Astrocyte (in vitro differentiated cells and primary cell): ENCODE measurements around the gene SNED1. TPM values are rescaled to one million over a fixed set of nuclear protein-coding genes. Genes with fewer than 3 reads are reported as not detected.
"Not testable (repeated sequence)": the region's sequence is repeated elsewhere in the genome, so short reads cannot be mapped to it uniquely, and the experiment has no call there.

Experiments used
- DNase-seq: peaks from one replicate; pipeline ENCODE4 v3.0.0-alpha.2; 2010; ENCODE audit warnings: low read depth
- FAIRE-seq: peaks from 2 replicates; lab custom pipeline; 2011; peaks lifted over from hg19 to GRCh38; lab: Jason Lieb, UNC
- H2AFZ ChIP-seq: 2 replicates; pipeline ENCODE4 v1.6.0; 2012; ENCODE audit warnings: low read depth, low read length, inconsistent platforms
- H3K27ac ChIP-seq: 2 replicates; pipeline ENCODE4 v1.5.1; 2011; ENCODE audit warnings: low read depth, low read length, inconsistent platforms
- H3K27me3 ChIP-seq: 2 replicates; pipeline ENCODE4 v1.6.0; 2011; ENCODE audit warnings: low read length, inconsistent platforms; ENCODE audit not compliant: insufficient read depth
- H3K36me3 ChIP-seq: 2 replicates; pipeline ENCODE4 v1.5.1; 2011; ENCODE audit warnings: low read length, inconsistent platforms; ENCODE audit not compliant: insufficient read depth
- H3K4me1 ChIP-seq: 2 replicates; pipeline ENCODE4 v1.5.1; 2011; ENCODE audit warnings: low read length, inconsistent platforms; ENCODE audit not compliant: insufficient read depth
- H3K4me2 ChIP-seq: 2 replicates; pipeline ENCODE4 v1.6.0; 2012; ENCODE audit warnings: low read length, inconsistent platforms
- H3K4me3 ChIP-seq: 2 replicates; pipeline ENCODE4 v1.5.1; 2011; ENCODE audit warnings: low read depth, mild to moderate bottlenecking, low read length, inconsistent platforms; ENCODE audit not compliant: insufficient read depth
- H3K79me2 ChIP-seq: 2 replicates; pipeline ENCODE4 v1.6.0; 2012; ENCODE audit warnings: mild to moderate bottlenecking, low read length, inconsistent platforms; ENCODE audit not compliant: insufficient read depth
- H3K9ac ChIP-seq: 2 replicates; pipeline ENCODE4 v1.6.0; 2012; ENCODE audit warnings: mild to moderate bottlenecking, low read length, inconsistent platforms
- H3K9me3 ChIP-seq: 2 replicates; pipeline ENCODE4 v1.5.1; 2012; ENCODE audit warnings: low read depth, mild to moderate bottlenecking, low read length, inconsistent platforms; ENCODE audit not compliant: insufficient read depth
- H4K20me1 ChIP-seq: 2 replicates; pipeline ENCODE4 v1.6.0; 2012; ENCODE audit warnings: low read length, inconsistent platforms; ENCODE audit not compliant: insufficient read depth
- H3K27ac Mint-ChIP-seq: one replicate; pipeline ENCODE4 v1.8.0; 2021; ENCODE audit warnings: mild to moderate bottlenecking, mixed read lengths; ENCODE audit not compliant: unreplicated experiment
- H3K27me3 Mint-ChIP-seq: one replicate; pipeline ENCODE4 v1.8.0; 2021; ENCODE audit warnings: low read depth, mixed read lengths; ENCODE audit not compliant: unreplicated experiment
- H3K36me3 Mint-ChIP-seq: one replicate; pipeline ENCODE4 v1.8.0; 2021; ENCODE audit warnings: low read depth, mixed read lengths; ENCODE audit not compliant: unreplicated experiment
- H3K4me1 Mint-ChIP-seq: one replicate; pipeline ENCODE4 v1.8.0; 2021; ENCODE audit warnings: low read depth, mixed read lengths; ENCODE audit not compliant: unreplicated experiment
- H3K4me3 Mint-ChIP-seq: one replicate; pipeline ENCODE4 v1.8.0; 2021; ENCODE audit warnings: mild to moderate bottlenecking, moderate library complexity, mixed read lengths; ENCODE audit not compliant: unreplicated experiment
- H3K9me3 Mint-ChIP-seq: one replicate; pipeline ENCODE4 v1.8.0; 2021; ENCODE audit warnings: mild to moderate bottlenecking, mixed read lengths; ENCODE audit not compliant: unreplicated experiment
- EZH2 ChIP-seq: IDR thresholded peaks from 2 replicates; pipeline ENCODE4 v1.6.1; 2012; ENCODE audit warnings: mild to moderate bottlenecking, low read length, inconsistent platforms; ENCODE audit not compliant: insufficient read depth
- total RNA-seq: library from RNA; stranded (reverse); gene quantifications from 2 replicates; pipeline ENCODE4 v1.2.1, GENCODE V29; 2021
- TF ChIP-seq, protein P1 (sequence below): IDR thresholded peaks from 2 replicates; pipeline ENCODE4 v1.5.1; 2011; ENCODE audit warnings: low read depth, mild to moderate bottlenecking, inconsistent platforms, low read length, moderate library complexity; ENCODE audit not compliant: insufficient read depth

The SNED1 gene
- total RNA-seq, 1 donor from 2014 or later, result 0.23 TPM

DNA sequence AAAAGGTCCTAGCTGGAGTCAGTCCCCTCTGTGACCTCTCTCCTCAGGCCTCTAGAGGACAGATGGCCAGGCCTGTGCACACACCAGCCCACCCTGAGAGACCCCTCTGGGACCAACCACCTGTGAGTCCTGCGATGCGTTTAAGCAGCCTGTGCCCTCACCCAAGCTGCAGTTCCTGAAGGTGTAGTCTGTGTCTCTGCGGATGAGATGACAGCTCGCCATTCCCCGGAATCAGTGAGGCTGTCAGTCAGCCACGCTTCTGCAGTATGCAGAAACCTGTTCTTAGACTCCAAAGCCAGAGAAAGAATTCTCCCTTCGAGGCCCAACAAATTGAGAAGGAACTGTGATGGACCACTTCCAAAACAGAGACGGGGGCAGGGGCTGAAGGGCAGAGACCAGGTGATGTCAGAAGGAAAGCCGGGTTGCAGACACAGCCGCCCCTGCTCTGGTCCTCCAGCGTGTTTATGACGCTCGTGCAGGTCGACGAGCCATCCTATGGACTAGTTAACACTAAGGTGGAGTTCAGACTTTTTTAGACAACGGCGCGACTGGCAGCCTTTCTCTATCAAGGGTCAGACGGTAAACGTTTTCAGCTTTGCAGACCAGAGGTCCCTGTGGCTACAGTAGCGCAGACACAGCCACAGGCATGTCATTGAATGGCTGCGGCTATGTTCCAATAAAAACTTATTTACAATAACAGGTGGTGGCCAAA lies 93.5 kb downstream of the SNED1 start:
- H3K36me3 Mint-ChIP-seq, result peaks cover 30% of the 10 kb centered on the region
- no peak overlapping the region for H3K27ac Mint-ChIP-seq
- Histone ChIP-seq H3K79me2 (no peaks in the 10 kb centered on the region), H3K9me3 (no peaks in the 10 kb centered on the region), H3K9ac (no peak overlapping the region), H3K4me1 (no peaks in the 10 kb centered on the region), H3K4me3 (no peak overlapping the region), H3K27ac (no peak overlapping the region), H3K36me3 (peaks cover 27% of the 10 kb centered on the region), H4K20me1 (peaks cover 31% of the 10 kb centered on the region), H2AFZ (no peak overlapping the region), H3K4me2 (no peak overlapping the region), H3K27me3 (no peaks in the 10 kb centered on the region)
- DNase-seq, result no peak
- TF ChIP-seq, protein P1, sequence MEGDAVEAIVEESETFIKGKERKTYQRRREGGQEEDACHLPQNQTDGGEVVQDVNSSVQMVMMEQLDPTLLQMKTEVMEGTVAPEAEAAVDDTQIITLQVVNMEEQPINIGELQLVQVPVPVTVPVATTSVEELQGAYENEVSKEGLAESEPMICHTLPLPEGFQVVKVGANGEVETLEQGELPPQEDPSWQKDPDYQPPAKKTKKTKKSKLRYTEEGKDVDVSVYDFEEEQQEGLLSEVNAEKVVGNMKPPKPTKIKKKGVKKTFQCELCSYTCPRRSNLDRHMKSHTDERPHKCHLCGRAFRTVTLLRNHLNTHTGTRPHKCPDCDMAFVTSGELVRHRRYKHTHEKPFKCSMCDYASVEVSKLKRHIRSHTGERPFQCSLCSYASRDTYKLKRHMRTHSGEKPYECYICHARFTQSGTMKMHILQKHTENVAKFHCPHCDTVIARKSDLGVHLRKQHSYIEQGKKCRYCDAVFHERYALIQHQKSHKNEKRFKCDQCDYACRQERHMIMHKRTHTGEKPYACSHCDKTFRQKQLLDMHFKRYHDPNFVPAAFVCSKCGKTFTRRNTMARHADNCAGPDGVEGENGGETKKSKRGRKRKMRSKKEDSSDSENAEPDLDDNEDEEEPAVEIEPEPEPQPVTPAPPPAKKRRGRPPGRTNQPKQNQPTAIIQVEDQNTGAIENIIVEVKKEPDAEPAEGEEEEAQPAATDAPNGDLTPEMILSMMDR, result no peak
- TF ChIP-seq EZH2, result no peak
- no peak for FAIRE-seq
- H3K27me3 Mint-ChIP-seq, result no peaks in the 10 kb centered on the region
- H3K4me1 Mint-ChIP-seq, result no peaks in the 10 kb centered on the region
- no peak overlapping the region for H3K4me3 Mint-ChIP-seq
- H3K9me3 Mint-ChIP-seq, result no peaks in the 10 kb centered on the region

DNA sequence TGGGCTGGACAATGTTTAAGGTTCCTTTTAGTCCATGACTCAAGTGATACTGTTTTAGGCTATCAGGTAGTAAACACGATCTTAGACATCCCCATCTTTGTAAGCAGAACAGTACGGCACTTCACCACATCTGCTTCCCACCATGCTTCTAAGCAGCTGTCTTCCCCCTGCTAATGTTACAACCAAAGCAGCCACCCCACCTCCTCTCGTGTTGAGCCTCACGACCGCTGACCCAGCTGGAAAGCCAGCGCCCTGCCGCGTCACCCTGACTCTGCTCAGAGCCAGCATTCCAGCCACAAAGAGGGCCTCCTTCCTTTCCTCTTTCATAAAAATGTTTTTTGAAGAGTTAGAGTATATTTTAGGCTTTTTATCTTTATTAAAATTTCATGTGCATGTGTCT lies 94.3 kb downstream of the SNED1 start:
- Histone ChIP-seq H2AFZ (no peak overlapping the region), H3K27me3 (no peaks in the 10 kb centered on the region), H3K36me3 (peaks cover 27% of the 10 kb centered on the region), H3K4me2 (no peak overlapping the region), H3K9ac (no peak overlapping the region), H3K79me2 (peaks cover 5% of the 10 kb centered on the region), H3K4me1 (no peaks in the 10 kb centered on the region), H4K20me1 (peaks cover 39% of the 10 kb centered on the region), H3K4me3 (no peak overlapping the region), H3K27ac (no peak overlapping the region), H3K9me3 (no peaks in the 10 kb centered on the region)
- Mint-ChIP-seq H3K4me1 (no peaks in the 10 kb centered on the region), H3K9me3 (no peaks in the 10 kb centered on the region), H3K27ac (no peak overlapping the region), H3K4me3 (no peak overlapping the region), H3K36me3 (peaks cover 30% of the 10 kb centered on the region), H3K27me3 (no peaks in the 10 kb centered on the region)
- DNase-seq (no peak), FAIRE-seq (no peak)
- TF ChIP-seq EZH2, result no peak
- TF ChIP-seq, protein P1, result no peak

DNA sequence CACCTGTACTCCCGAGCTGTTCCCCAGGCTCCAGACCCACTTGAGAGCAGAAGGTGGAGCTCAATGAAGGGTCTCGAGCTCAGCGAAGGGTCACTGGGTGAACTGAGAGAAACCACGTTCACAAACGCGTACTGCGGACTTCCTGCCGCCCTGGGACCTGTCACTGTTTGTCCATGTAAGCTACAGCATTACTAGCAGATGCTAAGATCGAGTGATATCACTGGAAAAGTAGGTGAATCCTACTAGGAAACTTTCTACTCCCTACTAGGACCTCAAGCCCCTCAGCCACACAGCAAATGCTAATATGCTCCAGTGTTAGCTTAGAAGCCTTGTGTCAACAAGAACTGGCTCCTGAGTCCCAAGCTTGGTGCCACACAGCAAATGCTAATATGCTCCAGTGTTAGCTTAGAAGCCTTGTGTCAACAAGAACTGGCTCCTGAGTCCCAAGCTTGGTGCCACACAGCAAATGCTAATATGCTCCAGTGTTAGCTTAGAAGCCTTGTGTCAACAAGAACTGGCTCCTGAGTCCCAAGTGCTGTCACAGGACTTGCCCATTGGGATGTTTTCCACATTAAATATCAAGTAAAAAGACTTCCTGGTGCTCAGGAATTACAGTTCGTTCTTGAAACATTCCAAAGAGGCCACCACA lies 94.8 kb downstream of the SNED1 start:
- H3K27me3 Mint-ChIP-seq, H3K4me3 ChIP-seq, FAIRE-seq, H2AFZ ChIP-seq, H3K79me2 ChIP-seq, H3K27ac Mint-ChIP-seq, H3K4me1 ChIP-seq, H3K27me3 ChIP-seq, H3K9ac ChIP-seq, DNase-seq, H3K4me3 Mint-ChIP-seq, H3K27ac ChIP-seq, H3K4me1 Mint-ChIP-seq, H3K4me2 ChIP-seq, H3K9me3 Mint-ChIP-seq, H3K9me3 ChIP-seq: not testable (repeated sequence)
- Histone ChIP-seq H4K20me1 (peaks cover 39% of the 10 kb centered on the region), H3K36me3 (peaks cover 24% of the 10 kb centered on the region)
- peaks cover 30% of the 10 kb centered on the region for H3K36me3 Mint-ChIP-seq
